Measurements from ENCODE around the gene PTPN6. TPM values are rescaled to one million over a fixed set of nuclear protein-coding genes. Genes with fewer than 3 reads are reported as not detected.
A peak's percentile ranks its signal among the peaks of the same experiment; 100 is the strongest.

Gene PTPN6
- polyA plus RNA-seq, 3 donors = 449 to 764 (median 562) TPM

DNA sequence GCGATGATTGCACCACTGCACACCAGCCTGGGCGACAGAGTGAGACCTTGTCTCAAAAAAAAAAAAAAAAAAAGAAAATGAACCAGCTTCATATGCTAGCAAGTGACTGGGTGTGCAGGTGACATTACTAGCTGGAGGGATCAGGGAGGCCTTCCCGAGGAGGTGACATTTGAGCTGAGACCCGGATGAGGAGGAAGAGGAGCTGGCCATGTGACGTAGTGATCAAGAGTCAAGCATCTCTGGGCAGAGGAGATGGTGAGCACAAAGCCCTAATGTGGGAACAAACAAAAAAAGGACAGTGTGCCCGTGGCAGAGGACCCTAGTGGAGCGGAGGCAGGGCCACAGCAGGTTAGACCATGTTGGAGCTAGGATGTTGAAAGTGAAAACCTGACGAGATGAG lies 3.5 kb upstream of the PTPN6 start:
- H3K4me1 Mint-ChIP-seq = peaks cover 80% of the 10 kb centered on the region
- Histone ChIP-seq H3K4me3 (replicated peaks in 1 of 3; ENCODE audit: low read depth in 2 of 3, low read length in 3 of 3) (no peak overlapping the region), H3K27ac (ENCODE audit: low read depth in 1 of 2, low read length in 2 of 2) (no peak overlapping the region), H3K4me1 (ENCODE audit: control insufficient read depth in 1 of 2, insufficient read depth in 2 of 2, low read length in 2 of 2) (peaks cover 77 to 83% of the 10 kb centered on the region in 2 donors), H3K79me2 (ENCODE audit: insufficient read depth, low read length) (peaks cover 37% of the 10 kb centered on the region), H3K4me2 (replicated peaks; ENCODE audit: extremely low read depth, low read length, poor library complexity, severe bottlenecking) (no peak overlapping the region), H4K20me1 (ENCODE audit: insufficient read depth, low read length) (peaks cover 13% of the 10 kb centered on the region), H2AFZ (ENCODE audit: insufficient read depth, low read depth, low read length, poor library complexity, severe bottlenecking) (no peak overlapping the region), H3K27me3 (ENCODE audit: control insufficient read depth in 2 of 2, insufficient read depth in 2 of 2, low read length in 2 of 2) (no peaks in the 10 kb centered on the region), H3K9ac (ENCODE audit: insufficient read depth, low read length, poor library complexity, severe bottlenecking) (no peak overlapping the region), H3K9me3 (replicated peaks in 1 of 2; ENCODE audit: control insufficient read depth in 1 of 2, insufficient read depth in 1 of 2, low read length in 2 of 2) (no peaks in the 10 kb centered on the region), H3K36me3 (replicated peaks in 1 of 2; ENCODE audit: control insufficient read depth in 1 of 2, insufficient read depth in 2 of 2, low read length in 2 of 2) (peaks cover 5 to 10% of the 10 kb centered on the region in 2 donors)
- H3K36me3 Mint-ChIP-seq = peaks cover 7 to 12% of the 10 kb centered on the region in 2 donors
- TF ChIP-seq, protein P1, sequence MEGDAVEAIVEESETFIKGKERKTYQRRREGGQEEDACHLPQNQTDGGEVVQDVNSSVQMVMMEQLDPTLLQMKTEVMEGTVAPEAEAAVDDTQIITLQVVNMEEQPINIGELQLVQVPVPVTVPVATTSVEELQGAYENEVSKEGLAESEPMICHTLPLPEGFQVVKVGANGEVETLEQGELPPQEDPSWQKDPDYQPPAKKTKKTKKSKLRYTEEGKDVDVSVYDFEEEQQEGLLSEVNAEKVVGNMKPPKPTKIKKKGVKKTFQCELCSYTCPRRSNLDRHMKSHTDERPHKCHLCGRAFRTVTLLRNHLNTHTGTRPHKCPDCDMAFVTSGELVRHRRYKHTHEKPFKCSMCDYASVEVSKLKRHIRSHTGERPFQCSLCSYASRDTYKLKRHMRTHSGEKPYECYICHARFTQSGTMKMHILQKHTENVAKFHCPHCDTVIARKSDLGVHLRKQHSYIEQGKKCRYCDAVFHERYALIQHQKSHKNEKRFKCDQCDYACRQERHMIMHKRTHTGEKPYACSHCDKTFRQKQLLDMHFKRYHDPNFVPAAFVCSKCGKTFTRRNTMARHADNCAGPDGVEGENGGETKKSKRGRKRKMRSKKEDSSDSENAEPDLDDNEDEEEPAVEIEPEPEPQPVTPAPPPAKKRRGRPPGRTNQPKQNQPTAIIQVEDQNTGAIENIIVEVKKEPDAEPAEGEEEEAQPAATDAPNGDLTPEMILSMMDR (IDR thresholded peaks at IDR 0.05) = no peak
- H3K4me3 Mint-ChIP-seq = no peak overlapping the region
- WGBS (ENCODE audit: insufficient coverage) = 87% methylated on average over 5 of the region's 8 CpGs
- intact Hi-C loops (cut with micrococcal nuclease) = no loop called here
- peaks cover 0 to 2% (median 0%) of the 10 kb centered on the region in 7 donors for H3K9me3 Mint-ChIP-seq
- peak overlapping the region in 1 of 7 donors; percentile 46 for H3K27ac Mint-ChIP-seq
- no peak for DNase-seq
- H3K27me3 Mint-ChIP-seq (ENCODE audit: low read depth in 3 of 3) = peaks cover 0 to 2% (median 0%) of the 10 kb centered on the region in 3 donors

DNA sequence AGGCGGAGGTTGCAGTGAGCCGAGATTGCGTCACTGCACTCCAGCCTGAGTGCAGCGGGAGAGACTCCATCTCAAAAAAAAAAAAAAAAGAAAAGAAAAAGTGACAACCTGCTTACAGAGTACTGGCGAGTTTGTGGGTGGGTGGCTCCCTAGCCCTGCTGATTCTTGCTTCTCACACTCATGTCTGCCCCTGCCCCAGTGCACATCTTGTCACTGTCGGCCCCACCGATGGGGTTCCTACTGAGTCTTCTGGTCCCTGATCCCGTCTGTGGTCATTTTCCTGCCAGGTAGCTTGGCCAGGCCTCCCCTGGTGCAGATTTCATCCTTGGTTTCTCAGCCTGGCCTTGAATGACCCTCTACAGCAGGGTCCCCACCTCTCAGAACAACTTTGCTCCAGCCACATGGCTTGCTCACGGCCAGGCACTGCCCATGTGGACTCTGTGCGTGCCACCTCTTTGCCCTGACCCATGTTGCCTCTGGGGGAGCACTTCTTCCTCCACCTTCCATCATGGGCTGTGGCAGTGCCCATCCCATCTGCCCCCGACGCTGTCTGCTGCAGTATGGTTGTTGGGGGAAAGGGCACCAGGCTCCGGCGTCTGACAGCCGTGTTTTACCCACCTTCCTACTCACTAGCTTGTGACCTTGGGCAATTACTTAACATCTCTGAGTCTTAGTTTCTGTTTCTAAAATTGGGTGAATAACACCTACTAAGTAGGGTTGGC lies 2.1 kb upstream of the PTPN6 start:
- Histone ChIP-seq H3K79me2 (ENCODE audit: insufficient read depth, low read length) (peaks cover 51% of the 10 kb centered on the region), H3K9ac (ENCODE audit: insufficient read depth, low read length, poor library complexity, severe bottlenecking) (peak overlapping the region; percentile 16), H3K9me3 (replicated peaks in 1 of 2; ENCODE audit: control insufficient read depth in 1 of 2, insufficient read depth in 1 of 2, low read length in 2 of 2) (no peaks in the 10 kb centered on the region), H3K27ac (ENCODE audit: low read depth in 1 of 2, low read length in 2 of 2) (peak overlapping the region; percentile 67 to 70), H3K4me1 (ENCODE audit: control insufficient read depth in 1 of 2, insufficient read depth in 2 of 2, low read length in 2 of 2) (peaks cover 74 to 82% of the 10 kb centered on the region in 2 donors), H3K4me3 (replicated peaks in 1 of 3; ENCODE audit: low read depth in 2 of 3, low read length in 3 of 3) (peak overlapping the region in 2 of 3 experiments; percentile 6 to 60), H2AFZ (ENCODE audit: insufficient read depth, low read depth, low read length, poor library complexity, severe bottlenecking) (peak overlapping the region; percentile 53), H3K36me3 (replicated peaks in 1 of 2; ENCODE audit: control insufficient read depth in 1 of 2, insufficient read depth in 2 of 2, low read length in 2 of 2) (peaks cover 12 to 14% of the 10 kb centered on the region in 2 donors), H4K20me1 (ENCODE audit: insufficient read depth, low read length) (peaks cover 28% of the 10 kb centered on the region), H3K4me2 (replicated peaks; ENCODE audit: extremely low read depth, low read length, poor library complexity, severe bottlenecking) (peak overlapping the region; percentile 67), H3K27me3 (ENCODE audit: control insufficient read depth in 2 of 2, insufficient read depth in 2 of 2, low read length in 2 of 2) (no peaks in the 10 kb centered on the region)
- peak overlapping the region; percentile 68 to 81 for H3K4me3 Mint-ChIP-seq
- peaks cover 0 to 3% (median 0%) of the 10 kb centered on the region in 7 donors for H3K9me3 Mint-ChIP-seq
- H3K27ac Mint-ChIP-seq = peak overlapping the region; percentile 87 to 96 (median 91)
- intact Hi-C loops (cut with micrococcal nuclease) = no loop called here
- WGBS (ENCODE audit: insufficient coverage) = 61% methylated on average over 6 of the region's 15 CpGs
- TF ChIP-seq, protein P1 (IDR thresholded peaks at IDR 0.05) = peak; percentile 48
- peaks cover 71% of the 10 kb centered on the region for H3K4me1 Mint-ChIP-seq
- peaks cover 0 to 2% (median 0%) of the 10 kb centered on the region in 3 donors for H3K27me3 Mint-ChIP-seq (ENCODE audit: low read depth in 3 of 3)
- peaks cover 15 to 22% of the 10 kb centered on the region in 2 donors for H3K36me3 Mint-ChIP-seq
- DNase-seq = peak; percentile 69 to 82 (median 77)

Measured in CD14-positive monocyte (primary cell).